Left ventricle myocardium inferior (tissue), 1 donor: ENCODE measurements around the gene COL16A1. TPM values are rescaled to one million over a fixed set of nuclear protein-coding genes. Genes with fewer than 3 reads are reported as not detected.
A peak's percentile ranks its signal among the peaks of the same experiment; 100 is the strongest.

Experiments used
- DNase-seq: peaks from one replicate; pipeline ENCODE4 v3.0.0-alpha.2; 2020
- H3K27ac ChIP-seq: fragments of 200-600 bp; replicated peaks from 2 replicates; pipeline ENCODE4 v1.8.0; 2021
- H3K27me3 ChIP-seq: fragments of 200-600 bp; 2 replicates; pipeline ENCODE4 v1.8.0; 2021; ENCODE audit warnings: low read depth
- H3K36me3 ChIP-seq: fragments of 200-600 bp; 2 replicates; pipeline ENCODE4 v1.8.0; 2021
- H3K4me1 ChIP-seq: fragments of 200-600 bp; 2 replicates; pipeline ENCODE4 v1.8.0; 2021
- H3K4me3 ChIP-seq: fragments of 200-600 bp; 2 replicates; pipeline ENCODE4 v1.8.0; 2021; ENCODE audit warnings: mild to moderate bottlenecking, moderate library complexity
- H3K9me3 ChIP-seq: fragments of 200-600 bp; replicated peaks from 2 replicates; pipeline ENCODE4 v1.8.0; 2021
- intact Hi-C: fragments of 100-400 bp; cut with micrococcal nuclease; formaldehyde crosslinking; loops from one replicate; pipeline ENCODE4 v1.11.0; 2022
- total RNA-seq: library from RNA; stranded (reverse); fragmentation: NEBNext Ultra II Directional; extraction: Animal tissue kit (Norgen Biotek cat#: 25700); gene quantifications from one replicate; pipeline ENCODE4 v1.2.1, GENCODE V29; 2021
- TF ChIP-seq, protein P1 (sequence below): fragments of 200-600 bp; IDR thresholded peaks from 2 replicates; pipeline ENCODE4 v1.8.0; 2021; ENCODE audit warnings: antibody characterized with exemption, mild to moderate bottlenecking, borderline replicate concordance
- donor health status: DM: no; HTN: yes; CAD: no; lungs with severe emphysema.

COL16A1 gene
- total RNA-seq, 1 donor from 2014 or later, result 18.3 TPM

DNA sequence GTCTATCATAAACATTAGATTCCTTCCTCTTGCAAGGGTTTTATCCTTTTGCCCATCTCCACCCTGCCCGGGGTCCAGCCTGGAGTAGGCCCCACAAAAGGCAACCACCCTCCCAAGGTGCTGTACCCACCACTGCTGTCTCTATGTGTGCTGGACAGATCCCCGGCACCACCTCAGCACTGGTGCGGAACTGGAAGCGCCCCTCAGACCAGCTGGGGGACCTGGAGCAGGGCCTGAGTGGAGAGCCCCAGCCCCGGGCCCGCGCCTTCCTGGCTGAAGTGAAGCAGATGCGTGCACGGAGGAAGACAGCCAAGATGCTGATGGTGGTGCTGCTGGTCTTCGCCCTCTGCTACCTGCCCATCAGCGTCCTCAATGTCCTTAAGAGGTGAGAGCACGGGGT is 80.5 kb downstream of the COL16A1 start:
- no peak overlapping the region for H3K4me3 ChIP-seq
- peaks cover 52% of the 10 kb centered on the region for H3K4me1 ChIP-seq
- H3K27me3 ChIP-seq, result no peaks in the 10 kb centered on the region
- no peaks in the 10 kb centered on the region for H3K9me3 ChIP-seq
- intact Hi-C loops, result no loop called here
- no peak overlapping the region for H3K27ac ChIP-seq
- DNase-seq, result no peak
- peaks cover 4% of the 10 kb centered on the region for H3K36me3 ChIP-seq
- TF ChIP-seq, protein P1, sequence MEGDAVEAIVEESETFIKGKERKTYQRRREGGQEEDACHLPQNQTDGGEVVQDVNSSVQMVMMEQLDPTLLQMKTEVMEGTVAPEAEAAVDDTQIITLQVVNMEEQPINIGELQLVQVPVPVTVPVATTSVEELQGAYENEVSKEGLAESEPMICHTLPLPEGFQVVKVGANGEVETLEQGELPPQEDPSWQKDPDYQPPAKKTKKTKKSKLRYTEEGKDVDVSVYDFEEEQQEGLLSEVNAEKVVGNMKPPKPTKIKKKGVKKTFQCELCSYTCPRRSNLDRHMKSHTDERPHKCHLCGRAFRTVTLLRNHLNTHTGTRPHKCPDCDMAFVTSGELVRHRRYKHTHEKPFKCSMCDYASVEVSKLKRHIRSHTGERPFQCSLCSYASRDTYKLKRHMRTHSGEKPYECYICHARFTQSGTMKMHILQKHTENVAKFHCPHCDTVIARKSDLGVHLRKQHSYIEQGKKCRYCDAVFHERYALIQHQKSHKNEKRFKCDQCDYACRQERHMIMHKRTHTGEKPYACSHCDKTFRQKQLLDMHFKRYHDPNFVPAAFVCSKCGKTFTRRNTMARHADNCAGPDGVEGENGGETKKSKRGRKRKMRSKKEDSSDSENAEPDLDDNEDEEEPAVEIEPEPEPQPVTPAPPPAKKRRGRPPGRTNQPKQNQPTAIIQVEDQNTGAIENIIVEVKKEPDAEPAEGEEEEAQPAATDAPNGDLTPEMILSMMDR, result no peak

GRCh38 chr1:31621847-31622730 is 81.7 kb downstream of the COL16A1 start:
- peaks cover 54% of the 10 kb centered on the region for H3K4me1 ChIP-seq
- TF ChIP-seq, protein P1, result no peak

GRCh38 chr1:31621498-31621820 is 82.4 kb downstream of the COL16A1 start:
- Histone ChIP-seq H3K27ac (peak overlapping the region; percentile 60), H3K9me3 (no peaks in the 10 kb centered on the region), H3K4me3 (no peak overlapping the region), H3K4me1 (peaks cover 48% of the 10 kb centered on the region), H3K27me3 (peaks cover 12% of the 10 kb centered on the region), H3K36me3 (no peaks in the 10 kb centered on the region)
- DNase-seq, result no peak
- intact Hi-C loops, result no loop called here
- TF ChIP-seq, protein P1, result no peak

More at GRCh38 chr1:31621847-31622730, 81.7 kb downstream of the COL16A1 start:
- Histone ChIP-seq H3K27ac (peak overlapping the region; percentile 60), H3K4me3 (no peak overlapping the region), H3K9me3 (no peaks in the 10 kb centered on the region), H3K36me3 (no peaks in the 10 kb centered on the region), H3K27me3 (peaks cover 11% of the 10 kb centered on the region)
- DNase-seq, result peak; percentile 45
- intact Hi-C loops, result no loop called here

DNA sequence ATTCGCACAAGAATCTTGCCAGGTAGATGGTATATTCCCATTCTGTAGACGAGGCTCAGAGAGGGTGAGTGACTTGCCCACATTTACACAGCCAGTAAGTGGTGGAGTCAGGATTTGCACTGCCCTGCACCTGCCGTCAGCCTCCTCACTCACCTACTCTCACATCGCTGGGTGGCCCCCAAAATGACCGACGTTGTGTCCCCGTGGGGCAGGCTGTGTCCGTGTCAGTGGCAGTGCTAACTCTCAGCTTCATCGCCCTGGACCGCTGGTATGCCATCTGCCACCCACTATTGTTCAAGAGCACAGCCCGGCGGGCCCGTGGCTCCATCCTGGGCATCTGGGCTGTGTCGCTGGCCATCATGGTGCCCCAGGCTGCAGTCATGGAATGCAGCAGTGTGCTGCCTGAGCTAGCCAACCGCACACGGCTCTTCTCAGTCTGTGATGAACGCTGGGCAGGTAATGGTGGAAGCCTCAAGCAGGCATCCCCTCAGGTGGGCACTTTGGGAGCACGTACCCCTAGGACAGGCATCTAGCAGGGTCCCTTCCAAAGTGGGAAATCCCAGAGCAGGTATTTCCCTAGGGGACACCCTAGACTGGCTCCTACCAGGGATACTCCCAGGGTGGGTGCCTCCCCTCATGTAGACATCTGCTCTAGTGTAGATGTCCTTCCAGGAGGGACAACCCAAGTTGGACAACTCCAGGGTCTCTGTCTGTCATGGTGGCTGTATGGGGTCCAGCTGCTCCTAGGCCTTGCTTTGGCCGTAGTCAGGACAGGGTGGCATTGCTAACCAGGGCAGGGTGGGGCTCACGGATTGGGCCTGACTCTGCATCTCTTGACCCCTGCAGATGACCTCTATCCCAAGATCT is 83.0 kb downstream of the COL16A1 start:
- Histone ChIP-seq H3K9me3 (no peaks in the 10 kb centered on the region), H3K36me3 (no peaks in the 10 kb centered on the region), H3K27me3 (peaks cover 12% of the 10 kb centered on the region), H3K27ac (no peak overlapping the region), H3K4me3 (no peak overlapping the region), H3K4me1 (peaks cover 42% of the 10 kb centered on the region)
- TF ChIP-seq, protein P1, result no peak
- intact Hi-C loops, result no loop called here
- DNase-seq, result no peak

DNA sequence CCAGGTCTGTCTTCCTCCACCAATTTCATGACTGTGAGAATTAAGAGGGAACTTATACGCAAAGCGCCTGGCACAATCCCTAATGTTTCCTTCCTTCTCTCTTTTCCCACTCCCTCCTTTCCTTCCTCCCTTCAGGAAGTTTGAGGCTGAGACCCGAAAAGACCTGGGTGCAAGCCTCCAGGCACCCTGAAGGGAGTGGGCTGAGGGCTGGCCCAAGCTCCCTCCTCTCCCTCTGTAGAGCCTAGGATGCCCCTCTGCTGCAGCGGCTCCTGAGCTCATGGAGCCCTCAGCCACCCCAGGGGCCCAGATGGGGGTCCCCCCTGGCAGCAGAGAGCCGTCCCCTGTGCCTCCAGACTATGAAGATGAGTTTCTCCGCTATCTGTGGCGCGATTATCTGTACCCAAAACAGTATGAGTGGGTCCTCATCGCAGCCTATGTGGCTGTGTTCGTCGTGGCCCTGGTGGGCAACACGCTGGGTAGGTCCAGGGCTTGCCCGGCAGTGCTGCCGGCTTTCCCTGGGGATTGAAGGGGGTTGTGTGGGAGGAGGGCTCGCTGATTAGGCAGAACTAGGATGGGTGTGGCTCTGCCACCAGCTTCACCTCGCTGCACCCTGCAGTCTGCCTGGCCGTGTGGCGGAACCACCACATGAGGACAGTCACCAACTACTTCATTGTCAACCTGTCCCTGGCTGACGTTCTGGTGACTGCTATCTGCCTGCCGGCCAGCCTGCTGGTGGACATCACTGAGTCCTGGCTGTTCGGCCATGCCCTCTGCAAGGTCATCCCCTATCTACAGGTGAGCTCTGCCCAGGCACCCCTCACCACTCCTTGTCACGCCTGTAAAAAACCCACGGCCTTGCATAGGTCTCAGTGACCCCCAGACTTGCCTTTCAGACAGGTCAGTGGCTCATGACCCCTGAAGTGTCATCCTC is 84.6 kb downstream of the COL16A1 start:
- H3K36me3 ChIP-seq, result no peaks in the 10 kb centered on the region
- peaks cover 43% of the 10 kb centered on the region for H3K4me1 ChIP-seq
- no peak overlapping the region for H3K4me3 ChIP-seq
- no peaks in the 10 kb centered on the region for H3K9me3 ChIP-seq
- intact Hi-C loops, result no loop called here
- no peak for DNase-seq
- H3K27me3 ChIP-seq, result peaks cover 12% of the 10 kb centered on the region
- TF ChIP-seq, protein P1, result no peak
- H3K27ac ChIP-seq, result no peak overlapping the region
